SK-N-SH treated with all-trans-retinoic acid at 6 μM for 48 hours (cell line): ENCODE results near the gene RNF144A.

Experiments
- BACH2 ChIP-seq: fragments of 250-450 bp; sonication (Bioruptor Pico); IDR thresholded peaks from 2 replicates; pipeline ENCODE4 v1.9.0; 2021; ENCODE audit warnings: mild to moderate bottlenecking, borderline replicate concordance
- ISL1 ChIP-seq: fragments of 250-450 bp; sonication (Bioruptor Pico); IDR thresholded peaks from 2 replicates; pipeline ENCODE4 v2.1.2; 2022; ENCODE audit warnings: mild to moderate bottlenecking, moderate library complexity
- TCF4 ChIP-seq: fragments of 250-450 bp; sonication (Bioruptor Pico); IDR thresholded peaks from 2 replicates; pipeline ENCODE4 v1.8.0; 2021; ENCODE audit warnings: mild to moderate bottlenecking, moderate library complexity, borderline replicate concordance
- ZC3H10 ChIP-seq: fragments of 250-450 bp; sonication (Bioruptor Pico); IDR thresholded peaks from 2 replicates; pipeline ENCODE4 v1.5.1; 2021; ENCODE audit warnings: mild to moderate bottlenecking, moderate library complexity
- TF ChIP-seq, protein P1 (sequence below): fragments of 250-450 bp; sonication (Bioruptor Pico); IDR thresholded peaks from 2 replicates; pipeline ENCODE4 v1.5.1; 2021; ENCODE audit warnings: mild to moderate bottlenecking, moderate library complexity
- TF ChIP-seq, protein P2 (sequence below): fragments of 250-450 bp; sonication (Bioruptor Pico); IDR thresholded peaks from 2 replicates; pipeline ENCODE4 v1.8.0; 2020; ENCODE audit warnings: mild to moderate bottlenecking, moderate library complexity, borderline replicate concordance

GRCh38 chr2:6934758-6935651 lies 17.8 kb downstream of the RNF144A start:
- TF ChIP-seq, protein P1, sequence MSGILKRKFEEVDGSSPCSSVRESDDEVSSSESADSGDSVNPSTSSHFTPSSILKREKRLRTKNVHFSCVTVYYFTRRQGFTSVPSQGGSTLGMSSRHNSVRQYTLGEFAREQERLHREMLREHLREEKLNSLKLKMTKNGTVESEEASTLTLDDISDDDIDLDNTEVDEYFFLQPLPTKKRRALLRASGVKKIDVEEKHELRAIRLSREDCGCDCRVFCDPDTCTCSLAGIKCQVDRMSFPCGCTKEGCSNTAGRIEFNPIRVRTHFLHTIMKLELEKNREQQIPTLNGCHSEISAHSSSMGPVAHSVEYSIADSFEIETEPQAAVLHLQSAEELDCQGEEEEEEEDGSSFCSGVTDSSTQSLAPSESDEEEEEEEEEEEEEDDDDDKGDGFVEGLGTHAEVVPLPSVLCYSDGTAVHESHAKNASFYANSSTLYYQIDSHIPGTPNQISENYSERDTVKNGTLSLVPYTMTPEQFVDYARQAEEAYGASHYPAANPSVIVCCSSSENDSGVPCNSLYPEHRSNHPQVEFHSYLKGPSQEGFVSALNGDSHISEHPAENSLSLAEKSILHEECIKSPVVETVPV (CRISPR knock-in tag), result no peak
- TF ChIP-seq TCF4 (CRISPR knock-in tag), result no peak
- no peak for TF ChIP-seq ISL1 (CRISPR knock-in tag)
- TF ChIP-seq, protein P2, sequence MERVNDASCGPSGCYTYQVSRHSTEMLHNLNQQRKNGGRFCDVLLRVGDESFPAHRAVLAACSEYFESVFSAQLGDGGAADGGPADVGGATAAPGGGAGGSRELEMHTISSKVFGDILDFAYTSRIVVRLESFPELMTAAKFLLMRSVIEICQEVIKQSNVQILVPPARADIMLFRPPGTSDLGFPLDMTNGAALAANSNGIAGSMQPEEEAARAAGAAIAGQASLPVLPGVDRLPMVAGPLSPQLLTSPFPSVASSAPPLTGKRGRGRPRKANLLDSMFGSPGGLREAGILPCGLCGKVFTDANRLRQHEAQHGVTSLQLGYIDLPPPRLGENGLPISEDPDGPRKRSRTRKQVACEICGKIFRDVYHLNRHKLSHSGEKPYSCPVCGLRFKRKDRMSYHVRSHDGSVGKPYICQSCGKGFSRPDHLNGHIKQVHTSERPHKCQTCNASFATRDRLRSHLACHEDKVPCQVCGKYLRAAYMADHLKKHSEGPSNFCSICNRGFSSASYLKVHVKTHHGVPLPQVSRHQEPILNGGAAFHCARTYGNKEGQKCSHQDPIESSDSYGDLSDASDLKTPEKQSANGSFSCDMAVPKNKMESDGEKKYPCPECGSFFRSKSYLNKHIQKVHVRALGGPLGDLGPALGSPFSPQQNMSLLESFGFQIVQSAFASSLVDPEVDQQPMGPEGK (CRISPR knock-in tag), result no peak
- TF ChIP-seq ZC3H10, result no peak
- TF ChIP-seq BACH2 (CRISPR knock-in tag), result no peak
